ENCODE measurements around the gene TEX19. TPM values are rescaled to one million over a fixed set of nuclear protein-coding genes. Genes with fewer than 3 reads are reported as not detected.
"Not testable (repeated sequence)": the region's sequence is repeated elsewhere in the genome, so short reads cannot be mapped to it uniquely, and the experiment has no call there.

TEX19 gene
- total RNA-seq, 1 experiment from 2014 or later: 0.24 TPM

DNA sequence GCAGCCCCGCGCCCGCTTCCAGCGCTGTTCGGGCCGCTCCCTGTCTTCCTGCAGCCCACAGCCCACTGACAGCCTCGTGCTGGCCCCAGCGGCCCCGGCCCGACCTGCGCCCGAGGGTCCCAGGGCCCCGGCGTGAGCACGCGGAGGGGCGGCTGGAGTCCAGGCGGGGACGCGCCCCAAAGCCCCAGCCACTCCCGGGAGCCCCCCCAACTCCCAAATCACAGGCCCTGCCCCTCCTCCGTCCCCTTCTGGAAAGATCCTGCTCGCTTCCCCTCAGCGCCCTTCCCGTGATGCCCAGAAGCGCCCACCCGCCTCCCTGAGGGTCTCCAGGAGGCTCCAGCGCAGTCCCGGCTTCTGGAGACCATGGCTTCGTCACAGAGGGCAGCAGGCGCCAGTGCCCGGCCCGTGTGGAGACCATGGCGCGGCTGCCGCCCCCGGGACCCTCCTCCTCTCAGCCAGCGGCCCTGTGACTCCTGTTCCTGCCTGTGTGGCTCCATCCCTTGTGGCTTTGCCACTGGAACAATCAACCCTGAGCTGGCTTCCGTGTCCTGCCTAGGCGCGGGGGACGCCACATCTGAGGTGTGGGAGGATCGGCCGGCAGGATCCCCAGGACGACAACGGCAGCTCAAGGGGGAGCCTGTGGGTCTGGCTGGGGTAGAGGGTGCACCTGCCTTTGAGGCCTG is 16.5 kb downstream of the TEX19 start:
- no peak for DNase-seq (ENCODE audit: low read depth)

DNA sequence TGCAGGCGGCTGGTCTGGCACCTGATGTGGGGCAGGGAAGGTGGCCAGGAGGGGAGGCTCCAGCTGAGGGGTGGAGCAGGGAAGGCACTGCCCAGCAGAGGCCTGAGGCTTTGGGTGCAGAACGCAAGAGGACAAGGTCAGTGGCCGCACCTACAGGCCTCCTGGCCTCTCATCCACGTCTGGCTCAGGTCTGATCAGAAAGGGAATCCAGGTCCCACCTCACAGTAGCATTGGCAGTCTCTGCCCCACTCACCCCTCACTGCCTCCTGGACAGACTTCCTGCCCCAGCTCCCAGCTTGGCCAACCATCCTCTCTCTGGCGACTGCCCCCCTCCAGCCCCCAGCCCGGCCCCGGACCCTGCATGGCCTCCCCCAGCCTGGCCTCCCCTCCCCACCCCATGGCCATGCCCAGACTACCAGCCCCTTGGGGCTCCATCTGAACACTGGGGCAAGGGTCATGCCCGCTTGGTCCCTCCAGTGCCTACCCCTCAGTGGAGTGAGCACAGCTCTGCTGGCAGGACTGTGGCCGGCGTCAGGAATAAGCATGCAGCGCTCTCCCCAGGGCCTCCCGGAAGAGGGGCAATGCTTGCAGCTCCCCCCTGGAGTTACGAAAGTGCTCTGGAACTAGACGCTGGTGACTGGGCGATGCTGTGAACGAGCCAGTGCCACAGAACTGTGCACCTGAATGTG is 17.1 kb downstream of the TEX19 start:
- no peak for DNase-seq (ENCODE audit: low read depth)

DNA sequence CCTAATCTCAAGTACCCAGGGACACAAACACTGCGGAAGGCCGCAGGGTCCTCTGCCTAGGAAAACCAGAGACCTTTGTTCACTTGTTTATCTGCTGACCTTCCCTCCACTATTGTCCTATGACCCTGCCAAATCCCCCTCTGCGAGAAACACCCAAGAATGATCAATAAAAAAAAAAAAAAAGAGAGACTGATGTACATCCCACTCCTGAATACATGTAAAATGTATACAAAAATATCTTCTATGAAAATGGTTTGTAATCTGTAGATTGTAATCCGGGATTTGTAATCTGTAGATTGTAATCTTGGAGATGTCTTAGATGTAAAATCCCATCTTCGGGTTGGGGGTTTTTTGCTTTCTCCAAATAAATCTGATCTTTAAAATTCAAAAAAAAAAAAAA is 18.2 kb downstream of the TEX19 start:
- DNase-seq (ENCODE audit: low read depth): not testable (repeated sequence)

DNA sequence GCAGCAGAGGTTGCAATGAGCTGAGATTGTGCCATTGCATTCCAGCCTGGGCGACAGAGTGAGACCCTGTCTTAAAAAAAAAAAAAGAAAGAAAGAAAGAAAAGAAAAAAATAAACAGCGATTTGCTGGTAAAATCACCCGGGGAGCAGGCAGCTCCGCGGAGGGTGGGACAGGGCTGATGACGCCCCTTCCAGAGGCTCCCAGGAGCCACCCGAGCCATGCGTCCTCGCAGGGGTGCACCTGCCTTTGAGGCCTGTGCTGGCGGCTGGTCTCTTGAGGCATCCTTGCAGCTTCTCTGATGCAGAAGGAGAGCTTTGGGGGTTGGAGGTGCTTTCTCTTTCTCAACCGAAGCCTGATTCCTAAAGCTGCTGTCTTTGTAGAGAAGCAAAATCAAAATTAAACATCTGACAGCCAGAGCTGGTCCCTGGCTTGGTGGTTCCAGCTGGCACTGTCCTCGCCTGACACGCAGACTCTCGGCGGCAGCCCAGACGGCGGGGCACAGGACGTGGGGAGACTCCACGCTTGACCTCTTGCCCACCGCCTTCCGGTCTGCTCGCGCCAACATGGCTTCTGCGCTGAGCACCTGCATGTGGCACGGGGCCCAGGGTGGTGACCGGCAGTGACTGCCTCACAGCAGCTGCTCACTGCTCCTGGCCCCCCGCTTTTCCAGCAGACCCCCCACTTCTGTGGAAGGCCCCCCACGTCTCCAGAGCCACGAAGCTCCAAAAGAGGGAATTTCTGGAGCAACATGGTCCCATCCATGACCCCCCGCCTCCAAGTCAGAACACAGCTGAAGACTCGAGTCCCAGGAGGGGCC is 19.1 kb downstream of the TEX19 start:
- DNase-seq (ENCODE audit: low read depth): no peak

DNA sequence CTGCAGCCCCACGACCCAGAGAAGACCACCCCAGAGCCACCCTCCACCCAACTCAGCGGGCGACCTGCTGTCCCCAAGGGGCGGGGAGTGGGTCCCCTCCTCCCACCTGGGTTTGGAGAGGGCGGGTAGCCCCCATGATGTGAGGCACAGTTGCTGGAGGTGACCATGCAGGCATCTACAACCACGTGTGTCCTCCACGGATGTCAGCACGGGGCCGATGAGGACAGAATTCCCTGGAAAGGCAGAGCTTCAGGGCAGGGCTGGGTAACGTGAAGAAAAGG is 19.6 kb downstream of the TEX19 start:
- no peak for DNase-seq (ENCODE audit: low read depth)

DNA sequence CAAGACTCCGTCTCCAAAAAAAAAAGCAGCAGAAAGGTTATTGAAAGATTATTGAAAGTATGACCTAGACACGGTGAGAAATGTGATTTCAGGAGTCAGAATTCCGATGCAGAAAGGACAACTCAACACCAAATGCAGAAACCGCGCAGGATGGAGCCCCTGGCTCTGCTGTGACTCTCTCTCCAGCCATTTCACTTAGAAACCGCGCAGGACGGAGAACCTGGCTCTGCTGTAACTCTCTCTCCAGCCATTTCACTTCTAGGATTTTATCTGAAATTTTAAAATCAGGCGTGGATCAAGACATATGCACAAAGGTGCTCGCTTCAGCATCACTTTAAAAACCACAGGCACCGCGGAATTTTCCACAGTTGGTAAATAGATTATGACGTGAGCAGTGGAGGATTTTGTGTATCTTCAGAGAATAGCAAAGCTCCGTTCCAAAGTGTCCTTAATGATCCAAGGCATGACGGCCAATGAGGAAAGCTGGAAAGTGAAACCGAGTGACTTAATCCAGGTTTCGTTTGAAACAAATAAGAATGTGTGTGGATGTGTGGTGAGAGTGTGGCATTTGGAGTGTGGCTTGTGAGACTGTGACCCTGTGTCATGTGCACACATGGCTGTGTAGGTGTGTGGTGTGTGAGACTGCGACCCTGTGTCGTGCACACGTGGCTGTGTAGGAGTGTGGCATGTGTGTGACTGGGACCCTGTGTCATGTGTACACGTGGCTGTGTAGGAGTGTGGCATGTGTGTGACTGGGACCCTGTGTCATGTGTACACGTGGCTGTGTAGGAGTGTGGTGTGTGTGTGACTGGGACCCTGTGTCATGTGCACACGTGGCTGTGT is 22.0 kb downstream of the TEX19 start:
- DNase-seq (ENCODE audit: low read depth): peak; percentile 42

DNA sequence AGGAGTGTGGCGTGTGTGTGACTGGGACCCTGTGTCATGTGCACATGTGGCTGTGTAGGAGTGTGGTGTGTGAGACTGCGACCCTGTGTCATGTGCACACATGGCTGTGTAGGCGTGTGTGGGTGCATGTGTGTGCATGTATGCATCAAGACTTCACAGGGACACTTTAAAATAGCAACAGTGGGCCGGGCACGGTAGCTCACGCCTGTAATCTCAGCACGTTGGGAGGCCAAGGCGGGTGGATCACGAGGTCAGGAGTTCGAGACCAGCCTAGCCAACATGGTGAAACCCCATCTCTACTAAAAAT is 22.6 kb downstream of the TEX19 start:
- DNase-seq (ENCODE audit: low read depth): not testable (repeated sequence)

DNA sequence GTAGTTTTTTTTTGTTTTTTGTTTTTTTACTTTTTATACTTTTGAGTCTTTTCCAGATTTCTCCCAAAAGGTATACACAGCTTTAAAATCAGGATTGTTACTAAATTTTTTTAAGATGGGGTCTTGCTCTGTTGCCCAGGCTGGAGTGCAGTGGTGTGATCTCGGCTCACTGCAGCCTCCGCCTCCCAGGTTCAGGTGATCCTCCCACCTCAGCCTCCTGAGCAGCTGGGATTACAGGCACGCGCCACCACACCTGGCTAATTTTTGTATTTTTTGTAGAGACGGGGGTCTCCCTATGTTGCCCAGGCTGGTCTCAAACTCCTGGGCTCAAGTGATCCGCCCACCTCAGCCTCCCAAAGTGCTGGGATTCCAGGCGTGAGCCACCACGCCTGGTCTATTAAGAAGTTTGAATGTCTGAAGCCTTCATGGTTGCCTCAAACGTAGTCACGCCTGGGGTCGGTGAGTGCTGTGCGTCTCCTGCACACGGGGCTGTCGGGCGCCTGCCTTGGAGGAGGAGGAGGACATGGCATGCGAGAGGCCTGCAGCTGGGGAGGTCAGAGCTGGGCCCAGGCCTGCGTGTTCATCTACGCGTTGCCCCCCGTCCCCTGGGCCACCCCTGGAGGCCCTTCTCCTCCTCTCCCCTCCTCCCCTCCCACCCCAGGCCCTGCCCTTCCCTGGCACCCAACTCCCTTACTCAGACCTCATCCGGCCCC is 23.3 kb downstream of the TEX19 start:
- not testable (repeated sequence) for DNase-seq (ENCODE audit: low read depth)

DNA sequence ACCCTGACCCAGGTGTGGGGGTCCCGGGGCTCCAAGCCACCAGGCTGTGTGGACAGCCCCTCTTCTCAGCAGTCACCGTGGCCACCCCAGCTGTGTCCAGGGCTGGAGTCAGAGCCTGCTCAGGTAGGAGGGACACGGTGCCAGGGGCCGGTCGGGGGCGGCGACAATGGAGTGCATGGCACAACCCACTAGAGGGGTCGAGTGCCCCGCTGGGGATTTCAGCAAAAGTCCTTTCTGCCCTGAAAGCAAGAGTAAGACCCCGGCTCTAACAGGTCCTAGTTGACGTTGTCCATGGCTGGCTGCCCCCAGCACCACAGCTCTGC is 23.8 kb downstream of the TEX19 start:
- no peak for DNase-seq (ENCODE audit: low read depth)

DNA sequence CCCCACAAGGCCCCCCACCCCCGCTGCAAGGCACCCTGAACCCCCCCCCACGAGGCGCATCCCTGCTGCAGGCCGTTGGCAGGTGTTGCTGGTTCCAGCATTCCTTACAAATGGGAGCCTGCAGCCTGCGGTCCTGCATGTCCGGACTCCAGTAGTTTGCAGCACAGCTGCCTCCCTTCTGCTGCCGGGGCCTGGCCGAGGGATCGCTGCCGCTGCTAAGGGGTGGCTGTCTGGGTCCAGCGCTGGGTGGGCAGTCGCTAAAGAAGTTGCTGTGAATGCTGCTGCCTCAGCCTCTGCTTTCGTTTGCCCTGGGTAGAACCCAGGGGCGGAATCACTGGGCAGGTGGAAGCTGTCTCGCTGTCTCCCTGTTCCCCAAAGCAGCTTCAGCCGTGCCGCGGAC is 24.4 kb downstream of the TEX19 start:
- DNase-seq (ENCODE audit: low read depth): no peak

DNA sequence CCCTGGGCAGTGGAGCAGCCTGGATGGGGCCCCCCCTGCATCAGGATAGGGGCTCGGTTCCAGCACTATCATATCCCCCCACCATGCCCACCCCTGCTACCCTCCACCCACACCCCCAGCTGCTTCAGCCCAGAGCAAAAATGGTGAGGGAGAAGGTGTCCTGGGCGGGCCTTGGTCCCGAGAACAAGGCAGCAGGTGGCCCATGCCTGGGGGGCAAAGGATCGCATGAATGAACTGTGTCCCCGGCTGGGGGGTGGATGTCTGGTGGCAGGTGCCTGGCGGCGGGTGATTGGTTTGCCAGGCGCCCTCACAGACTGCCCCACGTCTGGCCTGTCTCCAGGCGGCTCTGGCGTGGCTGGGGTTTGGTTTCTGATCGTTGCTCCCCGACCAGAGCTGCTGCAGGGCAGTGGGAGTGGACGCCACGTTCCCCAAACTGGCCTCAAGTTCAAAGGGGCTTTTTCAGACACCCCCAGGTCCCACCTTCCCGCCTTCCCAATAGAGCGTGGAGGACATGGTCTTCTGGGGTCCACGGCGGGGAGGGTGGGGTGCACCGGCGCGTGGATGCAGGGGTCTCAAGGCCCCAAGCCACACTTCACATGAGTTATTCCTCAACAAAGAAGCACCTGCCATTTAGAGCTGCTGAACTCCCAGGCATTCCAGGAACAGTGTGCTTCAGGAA is 25.1 kb downstream of the TEX19 start:
- DNase-seq (ENCODE audit: low read depth): no peak

DNA sequence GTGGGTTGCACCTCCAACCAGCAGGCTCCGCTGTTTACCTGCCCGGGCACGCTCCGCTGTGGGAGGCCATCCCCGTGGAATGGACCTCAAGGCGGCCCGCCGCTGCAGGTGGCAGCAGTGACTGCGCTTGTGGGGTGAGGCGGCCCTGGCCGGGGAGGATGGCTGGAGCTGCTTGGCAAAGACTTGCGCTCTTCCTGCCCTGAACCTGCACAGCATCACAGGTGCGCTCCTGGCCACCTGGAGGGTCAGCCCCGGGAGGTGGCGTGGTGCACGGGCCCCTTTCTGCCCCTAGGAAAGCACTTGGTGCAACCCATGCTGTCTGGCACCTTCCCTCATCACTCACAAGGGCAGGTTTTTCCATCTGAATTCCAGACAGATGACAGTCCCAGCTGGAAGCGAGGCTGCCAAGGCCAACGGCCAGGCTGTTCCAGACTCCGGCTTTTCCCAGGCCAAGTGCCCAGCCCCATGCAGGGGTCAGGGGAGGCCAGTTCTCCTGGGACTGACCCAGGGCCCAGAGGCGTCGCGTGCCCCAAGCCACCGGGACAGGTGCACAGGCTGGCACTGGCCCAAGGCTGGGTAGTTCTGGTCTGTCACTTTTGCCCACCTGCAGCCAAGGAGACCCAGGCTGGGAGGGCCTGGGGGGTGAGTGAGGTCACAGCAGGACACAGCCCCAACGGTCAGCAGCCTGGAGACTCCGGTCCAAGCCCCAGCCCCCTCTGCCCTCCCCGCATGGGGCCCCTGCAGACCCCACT is 25.9 kb downstream of the TEX19 start:
- peak; percentile 24 for DNase-seq (ENCODE audit: low read depth)

DNA sequence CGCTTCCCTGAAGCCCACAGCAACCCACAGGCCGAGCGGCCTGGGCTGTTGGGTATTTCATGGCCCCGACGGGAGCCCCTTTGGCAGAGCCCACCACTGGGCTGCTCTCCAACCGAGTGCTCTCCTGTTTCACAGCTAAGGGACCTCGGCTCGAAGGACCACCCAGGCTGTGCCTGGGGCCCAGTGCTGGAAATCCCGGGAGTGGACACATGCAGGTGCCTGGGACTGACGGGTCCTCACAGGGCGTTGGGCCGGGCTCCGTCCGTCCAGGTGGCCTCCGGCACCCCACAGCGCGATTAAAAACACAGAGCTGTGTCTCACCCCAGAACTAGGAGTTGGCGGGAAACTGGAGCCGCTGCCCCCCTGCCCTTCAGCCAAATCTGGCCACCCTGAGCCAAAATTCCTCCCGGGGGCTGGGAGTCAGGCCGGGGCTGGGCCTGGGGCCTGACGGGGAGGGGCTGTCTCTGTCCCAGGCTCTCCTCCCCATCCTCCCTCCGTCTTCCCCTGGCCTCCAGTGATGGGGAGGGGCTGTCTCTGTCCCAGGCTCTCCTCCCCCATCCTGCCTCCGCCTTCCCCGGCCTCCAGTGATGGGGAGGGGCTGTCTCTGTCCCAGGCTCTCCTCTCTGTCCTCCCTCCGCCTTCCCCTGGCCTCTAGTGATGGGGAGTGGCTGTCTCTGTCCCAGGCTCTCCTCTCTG is 26.7 kb downstream of the TEX19 start:
- DNase-seq (ENCODE audit: low read depth): no peak

DNA sequence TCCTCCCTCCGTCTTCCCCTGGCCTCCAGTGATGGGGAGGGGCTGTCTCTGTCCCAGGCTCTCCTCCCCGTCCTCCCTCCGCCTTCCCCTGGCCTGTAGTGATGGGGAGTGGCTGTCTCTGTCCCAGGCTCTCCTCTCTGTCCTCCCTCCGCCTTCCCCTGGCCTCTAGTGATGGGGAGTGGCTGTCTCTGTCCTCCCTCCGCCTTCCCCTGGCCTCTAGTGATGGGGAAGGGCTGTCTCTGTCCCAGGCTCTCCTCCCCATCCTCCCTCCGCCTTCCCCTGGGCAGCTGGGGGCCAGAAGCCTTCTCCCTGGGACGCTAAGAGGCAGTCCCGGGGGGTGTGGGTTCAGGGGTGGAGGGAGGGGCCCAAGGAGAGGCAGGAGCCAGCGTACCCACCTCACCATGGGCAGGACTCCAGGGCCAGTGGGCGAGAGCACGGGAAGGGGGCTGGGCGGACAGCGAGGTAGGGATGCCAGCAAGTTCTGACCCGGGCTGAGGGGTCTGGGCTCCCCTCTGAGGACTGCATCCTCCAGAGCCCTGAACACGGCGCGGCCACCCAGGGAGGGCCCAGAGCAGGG is 27.3 kb downstream of the TEX19 start:
- no peak for DNase-seq (ENCODE audit: low read depth)

DNA sequence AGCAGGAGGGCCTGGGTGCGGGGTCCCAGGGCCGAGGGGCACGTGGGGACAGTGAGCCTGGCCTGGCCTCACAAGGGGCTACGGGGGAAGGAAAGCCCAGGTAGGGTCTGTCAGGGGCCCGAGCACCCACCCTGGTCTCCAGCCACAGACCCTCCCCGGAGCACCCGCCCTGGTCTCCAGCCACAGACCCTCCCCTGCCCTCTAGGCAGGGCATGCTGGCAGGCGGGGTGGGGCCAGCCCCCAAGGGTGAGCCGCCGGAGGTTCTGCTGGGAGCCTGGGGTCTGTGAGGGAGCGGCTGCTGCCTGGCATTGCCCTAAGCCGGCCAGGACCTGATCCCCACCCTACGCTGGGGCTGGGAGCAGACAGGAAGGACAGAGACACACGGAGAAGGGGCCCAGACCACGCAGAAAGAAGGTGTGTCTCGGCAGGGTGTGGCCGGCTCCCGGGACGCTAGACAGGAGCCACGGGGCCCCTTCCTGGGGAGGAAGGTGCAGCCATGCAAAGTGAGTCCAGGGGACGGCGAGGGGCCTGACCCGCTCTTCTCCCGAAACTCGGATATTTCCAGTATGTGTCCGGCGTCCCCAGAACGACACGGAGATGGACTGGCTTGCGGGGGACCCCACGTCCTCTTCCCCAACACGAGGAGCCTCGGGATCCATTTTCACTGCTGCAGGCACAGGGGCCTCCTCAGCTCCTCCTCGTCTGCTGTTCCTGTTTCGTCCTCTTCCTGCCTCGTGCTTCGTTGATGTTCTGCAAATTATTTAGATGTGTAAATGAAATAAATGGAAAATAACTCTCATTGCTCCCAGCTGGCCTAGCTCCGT is 28.0 kb downstream of the TEX19 start:
- no peak for DNase-seq (ENCODE audit: low read depth)

DNA sequence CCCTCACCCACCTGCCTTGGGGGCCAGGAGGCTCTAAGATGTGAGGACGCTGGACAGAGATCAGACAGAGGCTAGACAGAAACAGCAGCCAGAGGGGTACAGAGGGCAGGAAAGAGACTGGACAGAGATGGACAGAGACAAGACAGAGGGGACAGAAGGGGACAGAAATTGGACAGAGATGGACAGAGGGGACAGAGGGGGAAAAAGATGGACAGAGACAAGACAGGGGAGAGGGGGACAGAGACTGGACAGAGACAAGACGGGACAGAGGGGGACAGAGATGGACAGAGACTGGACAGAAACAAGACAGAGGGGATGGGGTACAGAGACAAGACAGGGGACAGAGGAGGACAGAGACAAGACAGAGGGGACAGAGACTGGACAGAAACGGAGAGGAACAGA is 28.7 kb downstream of the TEX19 start:
- no peak for DNase-seq (ENCODE audit: low read depth)

DNA sequence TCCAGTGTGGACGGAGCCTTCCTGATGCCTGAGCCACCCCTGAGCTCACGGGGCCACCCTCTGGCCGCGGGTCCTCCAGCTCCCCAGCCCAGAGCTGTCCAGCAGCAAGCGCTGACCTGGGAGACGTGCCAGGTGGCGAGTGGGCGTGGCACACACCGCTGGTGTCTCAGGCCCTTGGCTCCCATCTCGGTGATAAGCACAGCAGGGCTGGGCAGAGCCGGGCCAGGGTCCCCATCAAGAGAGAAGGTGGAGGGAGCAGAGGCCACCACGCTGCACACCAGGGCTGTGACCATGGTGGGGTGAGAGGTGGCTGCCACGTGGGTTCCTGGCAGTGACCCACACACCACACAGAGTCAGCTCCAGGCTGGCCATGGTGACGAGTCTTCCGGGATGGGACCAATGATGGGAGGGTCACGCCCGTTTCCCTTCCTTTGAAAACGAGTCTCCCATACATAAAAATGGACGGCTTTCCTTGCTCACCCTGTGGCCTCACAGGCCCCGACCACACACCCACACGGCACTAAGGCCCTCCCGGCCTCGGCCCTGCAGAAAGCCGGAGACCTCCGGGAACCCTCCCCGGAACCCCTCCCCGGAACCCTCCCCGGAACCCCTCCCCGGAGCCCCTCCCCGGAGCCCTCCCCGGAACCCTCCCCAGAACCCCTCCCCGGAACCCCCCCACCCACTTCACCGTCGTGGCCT is 29.3 kb downstream of the TEX19 start:
- DNase-seq (ENCODE audit: low read depth): peak; percentile 51

DNA sequence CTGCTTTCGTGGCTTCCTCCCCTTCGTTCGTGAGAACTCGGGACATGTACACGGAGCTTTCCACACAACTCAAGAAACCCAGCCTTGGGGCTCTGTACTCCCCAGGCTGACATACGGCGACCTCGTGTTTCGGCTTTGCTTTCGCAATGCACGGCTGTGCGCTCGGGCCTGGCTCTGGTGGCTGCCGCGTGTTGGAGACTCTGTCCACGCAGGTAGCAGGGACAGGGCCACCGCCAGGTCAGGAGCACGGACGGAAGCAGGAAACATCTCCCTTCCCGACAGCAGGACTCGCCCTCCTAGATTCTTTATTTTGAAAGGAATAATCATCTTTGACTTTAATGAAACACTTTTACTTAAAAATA is 29.9 kb downstream of the TEX19 start:
- no peak for DNase-seq (ENCODE audit: low read depth)

All from RPMI7951 (cell line).